GM19099 (cell line): ENCODE data around the gene ATP2B2.

Experiments
- POLR2A ChIP-seq: IDR thresholded peaks from 3 replicates; pipeline ENCODE4 v1.6.1; 2011; ENCODE audit warnings: low read depth; ENCODE audit not compliant: insufficient read length; ENCODE audit errors: extremely low read depth

The ATP2B2 gene

DNA sequence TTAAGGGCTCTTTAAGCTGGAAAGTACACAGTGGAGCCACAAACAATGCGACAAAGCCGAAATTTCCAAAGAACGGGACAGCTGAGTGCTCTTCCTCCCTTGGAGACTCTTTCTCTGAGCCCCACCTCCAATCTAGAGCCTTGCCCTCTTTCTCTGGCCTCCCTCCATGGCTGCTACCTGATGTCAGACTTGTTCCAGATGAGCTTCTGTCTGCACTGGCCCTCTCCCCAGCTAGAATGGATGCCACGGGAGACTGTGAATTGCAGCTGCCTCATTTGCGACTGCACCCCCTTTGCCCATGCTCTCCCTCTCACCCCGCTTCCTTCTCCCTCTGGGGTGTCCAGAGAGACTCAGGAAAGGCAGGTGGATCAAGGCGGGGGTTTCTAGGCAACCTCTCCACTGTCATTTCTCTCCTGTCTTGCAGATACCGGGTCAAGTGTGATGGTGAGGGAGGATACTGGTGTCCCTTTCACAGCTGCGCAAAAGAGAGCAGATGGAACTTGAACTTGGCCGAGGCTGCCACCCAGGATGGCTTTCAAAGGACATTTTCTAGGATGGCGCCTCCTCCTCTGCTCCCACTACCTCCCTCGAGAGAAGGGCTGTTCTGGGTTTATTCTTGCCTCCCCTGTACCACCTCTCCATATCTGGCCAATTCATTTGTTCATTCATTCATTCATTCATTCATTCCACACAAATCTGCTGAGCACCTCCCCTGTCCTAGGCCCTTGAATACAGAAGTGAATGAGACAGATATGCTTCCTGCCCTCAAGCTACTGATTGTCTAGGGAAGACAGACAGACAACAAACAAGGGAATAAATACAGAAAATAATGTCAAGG lies 12.8 kb downstream of the ATP2B2 start:
- TF ChIP-seq POLR2A: no peak

DNA sequence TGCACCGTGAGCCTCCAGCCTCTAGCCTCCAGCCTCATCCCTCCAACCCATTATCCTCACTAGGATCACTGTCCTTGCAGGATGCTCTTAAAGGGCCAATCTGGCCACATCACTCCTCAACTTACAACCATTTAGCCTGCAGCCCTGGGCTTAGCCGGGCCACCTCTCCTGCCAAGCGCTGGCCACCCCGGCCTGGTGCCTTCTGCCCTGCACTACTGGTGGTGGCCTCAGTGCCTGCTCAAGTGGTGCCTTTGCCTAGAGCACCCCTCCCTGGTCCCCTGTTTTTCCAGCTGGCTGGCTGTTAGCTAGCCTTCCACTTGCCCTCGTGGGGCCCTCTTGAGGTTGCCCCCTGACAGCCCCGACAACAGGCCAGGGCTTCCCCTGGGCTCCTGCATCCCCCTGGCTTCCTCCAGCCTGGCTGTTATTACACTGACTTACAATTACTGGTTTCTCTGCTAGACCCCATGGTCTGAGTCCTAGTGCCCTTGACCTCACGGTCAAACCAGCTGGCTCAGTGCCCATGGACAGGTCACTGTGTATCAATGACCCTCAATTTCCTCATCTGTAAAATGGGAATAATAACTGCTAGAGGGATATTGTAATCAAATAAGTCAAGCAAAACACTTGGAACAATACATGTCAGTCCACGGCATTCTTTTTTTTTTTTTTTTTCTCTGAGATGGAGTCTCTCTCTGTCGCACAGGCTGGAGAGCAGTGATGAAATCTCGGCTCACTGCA lies 15.5 kb downstream of the ATP2B2 start:
- no peak for TF ChIP-seq POLR2A

DNA sequence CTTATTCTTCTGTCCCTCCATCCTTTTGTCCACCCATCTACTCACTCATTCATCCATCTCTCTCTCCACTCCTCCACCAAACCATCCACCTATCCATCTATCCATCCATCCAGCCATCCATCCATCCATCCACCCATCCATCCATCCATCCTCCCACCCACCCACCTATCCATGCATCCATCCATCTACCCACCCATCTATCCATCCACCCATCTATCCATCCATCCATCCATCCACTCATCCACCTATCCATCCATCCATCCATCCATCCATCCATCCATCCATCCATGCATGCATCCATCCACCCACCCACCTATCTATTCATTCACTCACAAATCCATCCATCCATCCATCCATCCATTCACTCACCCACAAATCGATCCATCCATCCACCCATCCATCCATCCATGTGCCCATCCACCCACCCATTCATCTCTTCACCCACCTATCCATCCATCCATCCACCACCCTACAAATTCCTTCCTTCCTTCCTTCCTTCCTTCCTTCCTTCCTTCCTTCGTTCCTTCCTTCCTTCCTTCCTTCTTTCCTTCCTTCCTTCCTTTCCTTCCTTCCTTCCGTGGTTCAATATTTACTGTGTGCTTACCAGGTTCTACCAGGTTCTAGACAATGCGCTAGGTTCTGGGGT lies 17.3 kb downstream of the ATP2B2 start:
- no peak for TF ChIP-seq POLR2A

DNA sequence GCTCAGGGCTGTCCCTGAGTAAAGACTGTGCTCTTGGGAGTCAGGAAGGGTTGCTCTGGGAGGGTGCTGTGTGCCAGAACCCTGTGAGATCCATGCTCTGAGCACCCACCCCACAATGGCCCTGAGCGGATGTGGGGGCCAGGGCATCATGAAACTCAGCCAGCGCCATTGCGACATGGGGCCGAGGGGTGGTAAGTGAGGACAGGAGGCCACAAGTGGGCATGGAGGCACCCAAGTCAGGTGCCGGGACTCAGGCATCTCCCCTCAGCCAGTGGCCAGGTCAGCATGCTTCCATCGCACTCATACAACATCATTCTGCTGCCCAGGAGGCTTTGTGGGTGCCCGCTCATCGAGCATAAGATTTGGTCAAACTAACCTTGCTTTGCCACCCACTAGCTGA lies 19.6 kb downstream of the ATP2B2 start:
- TF ChIP-seq POLR2A: no peak

DNA sequence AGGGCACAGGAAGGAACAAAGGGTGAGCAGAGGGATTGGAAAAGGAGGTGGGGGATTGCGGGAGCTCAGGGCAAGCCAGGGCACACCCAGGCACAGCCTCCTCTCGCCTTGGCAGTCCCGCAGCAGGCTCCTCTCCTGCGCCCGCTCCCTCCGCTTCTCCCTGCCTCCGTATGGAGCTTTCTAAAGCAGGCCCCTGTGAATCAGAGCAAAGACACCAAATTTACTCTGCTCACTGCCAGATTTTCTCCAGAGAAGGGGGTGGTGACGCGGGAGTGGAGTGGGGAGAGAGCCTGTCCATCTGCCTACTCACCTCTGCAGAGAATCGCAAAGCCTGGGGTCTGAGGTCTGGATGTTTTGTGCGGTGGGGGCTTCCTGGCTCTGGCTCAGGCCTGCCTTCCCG lies 20.0 kb downstream of the ATP2B2 start:
- no peak for TF ChIP-seq POLR2A

DNA sequence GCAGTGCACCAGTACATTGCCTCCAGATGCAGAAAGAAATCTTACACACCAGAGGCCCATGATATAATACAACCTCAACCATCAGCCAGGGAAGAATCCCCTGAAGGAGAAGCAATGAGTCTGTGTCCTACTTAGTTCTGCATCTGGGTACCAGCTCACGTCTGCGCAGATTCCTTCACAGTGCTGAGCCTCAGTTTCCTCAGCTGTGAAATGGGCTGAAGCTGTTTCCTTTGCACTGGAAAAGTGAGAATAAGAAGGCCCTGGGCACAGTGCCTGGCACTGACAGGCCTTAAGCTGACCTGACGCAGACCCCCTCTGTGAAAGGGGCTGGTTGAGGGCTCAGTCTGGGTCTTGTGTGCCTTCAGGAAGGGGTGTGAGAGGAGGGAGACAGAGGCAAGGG lies 20.7 kb downstream of the ATP2B2 start:
- no peak for TF ChIP-seq POLR2A

DNA sequence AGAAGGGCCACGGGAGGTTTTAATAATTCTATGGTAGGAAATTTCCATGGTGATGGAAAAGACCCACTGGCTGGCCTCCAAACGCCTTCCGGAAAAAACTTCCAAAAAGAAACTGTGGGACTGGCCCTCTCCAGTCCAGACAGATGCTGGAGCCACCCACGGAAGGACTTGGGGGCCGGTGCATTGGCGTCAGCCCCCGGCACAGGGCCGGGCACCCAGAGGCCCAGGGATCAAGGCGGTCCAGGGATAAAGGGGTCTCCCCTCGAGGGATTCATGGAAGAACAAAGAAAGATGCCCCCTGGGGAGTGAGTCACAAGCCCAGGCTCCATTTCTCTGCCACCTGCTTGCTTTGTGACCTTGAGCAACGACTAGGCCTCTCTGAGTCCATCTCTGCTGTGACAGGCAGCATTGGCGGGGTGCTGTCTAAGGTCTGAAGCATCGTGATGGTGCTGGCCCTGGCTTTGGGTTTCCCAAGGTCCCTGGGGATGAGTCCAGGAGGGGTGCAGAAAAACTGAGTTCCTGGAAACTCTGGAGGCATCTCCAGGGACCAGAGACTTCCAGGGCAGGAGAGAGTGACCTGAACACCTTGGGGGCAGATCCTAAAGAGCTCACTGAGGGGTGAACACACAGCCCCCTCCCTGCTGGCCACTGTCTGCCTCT lies 21.6 kb downstream of the ATP2B2 start:
- TF ChIP-seq POLR2A: no peak

DNA sequence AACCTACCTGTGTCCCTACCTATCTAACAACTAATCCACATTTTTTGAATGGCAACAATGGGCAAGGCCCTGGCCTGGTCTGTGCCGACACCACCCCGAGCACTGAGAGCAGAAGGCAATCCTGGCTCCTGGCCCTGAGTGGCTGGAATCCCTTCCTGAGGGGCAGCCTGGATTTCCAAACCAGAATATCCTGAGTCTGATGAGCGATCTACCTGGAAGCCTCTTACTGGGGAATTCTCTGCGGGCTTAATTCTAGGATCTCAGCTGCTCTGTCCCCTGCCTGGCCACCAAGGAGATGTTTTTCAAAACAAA lies 22.1 kb downstream of the ATP2B2 start:
- no peak for TF ChIP-seq POLR2A

DNA sequence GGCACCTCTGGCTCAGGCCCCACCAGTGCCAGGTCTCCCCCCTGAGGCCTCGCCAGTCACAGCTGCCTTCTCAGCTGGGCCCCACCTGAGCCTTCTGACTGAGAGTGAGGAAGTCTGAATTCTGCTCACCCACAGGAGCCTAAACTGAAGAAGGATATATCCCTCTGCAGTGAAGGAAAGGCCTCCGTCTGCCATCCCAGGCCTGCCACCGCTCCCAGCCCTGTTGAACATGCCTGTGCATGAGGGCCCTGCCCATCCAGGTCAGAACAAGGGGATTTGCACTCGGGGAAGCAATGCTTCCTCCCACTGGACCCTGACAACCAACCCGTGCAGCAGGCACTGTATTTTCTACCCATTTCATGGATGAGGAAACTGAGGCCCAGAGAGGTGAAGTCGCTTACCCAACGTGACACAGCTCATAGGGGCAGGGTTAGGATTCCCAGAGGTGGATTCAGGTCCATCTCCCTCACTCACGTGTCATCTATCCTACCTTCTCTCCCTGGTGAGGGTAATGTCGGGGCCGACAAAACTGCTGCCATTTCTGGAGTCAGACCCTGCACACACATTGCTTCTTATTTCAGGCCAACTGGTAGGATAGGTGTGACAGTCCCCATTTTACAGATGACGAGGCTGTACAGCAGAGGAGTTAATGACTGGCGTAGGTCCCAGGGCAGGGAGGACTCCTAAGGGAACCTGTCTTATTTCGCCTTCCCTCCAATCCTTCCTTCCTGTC lies 22.6 kb downstream of the ATP2B2 start:
- no peak for TF ChIP-seq POLR2A

DNA sequence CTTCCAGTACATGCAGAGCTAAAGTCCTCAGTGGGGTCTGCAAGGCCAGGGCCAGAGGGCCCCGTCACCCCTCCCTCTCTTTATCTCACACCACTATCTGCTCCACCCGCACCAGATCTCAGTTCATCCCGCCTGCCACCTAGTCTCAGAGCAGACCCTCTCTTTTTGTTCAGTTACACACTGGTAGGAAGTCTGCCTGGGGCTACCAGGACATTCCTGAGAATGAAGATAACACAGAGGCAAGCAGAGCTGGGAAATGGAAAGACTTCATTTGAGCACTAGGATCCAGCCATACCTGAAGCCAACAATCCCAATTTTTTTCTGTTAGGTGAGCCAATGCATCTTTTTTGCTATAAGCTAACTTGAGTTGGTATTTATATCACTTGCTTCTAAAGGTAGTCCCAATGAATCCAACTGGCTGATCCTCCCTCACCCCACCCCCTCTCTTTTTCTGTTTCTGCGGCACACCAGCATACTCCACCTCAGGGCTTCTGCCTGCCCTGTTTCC lies 24.5 kb downstream of the ATP2B2 start:
- no peak for TF ChIP-seq POLR2A

DNA sequence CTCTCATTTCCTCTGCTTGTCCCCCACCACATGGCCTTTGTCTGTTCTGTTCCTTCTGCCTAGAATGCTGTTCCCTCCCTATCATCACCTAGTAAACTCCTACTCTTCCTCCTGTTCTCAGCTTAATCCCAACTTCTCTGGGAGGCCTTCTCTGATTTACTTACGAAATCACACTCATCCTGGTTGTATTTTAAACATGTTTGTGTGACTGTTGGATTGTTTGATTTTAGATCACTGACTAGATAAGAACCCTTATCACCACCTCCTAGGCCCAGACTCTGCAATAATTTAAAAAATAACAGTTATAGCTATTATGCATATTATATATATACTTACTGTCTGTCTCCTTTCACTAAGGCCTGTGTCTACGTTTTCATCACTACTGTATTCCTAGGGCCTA lies 26.1 kb downstream of the ATP2B2 start:
- no peak for TF ChIP-seq POLR2A

DNA sequence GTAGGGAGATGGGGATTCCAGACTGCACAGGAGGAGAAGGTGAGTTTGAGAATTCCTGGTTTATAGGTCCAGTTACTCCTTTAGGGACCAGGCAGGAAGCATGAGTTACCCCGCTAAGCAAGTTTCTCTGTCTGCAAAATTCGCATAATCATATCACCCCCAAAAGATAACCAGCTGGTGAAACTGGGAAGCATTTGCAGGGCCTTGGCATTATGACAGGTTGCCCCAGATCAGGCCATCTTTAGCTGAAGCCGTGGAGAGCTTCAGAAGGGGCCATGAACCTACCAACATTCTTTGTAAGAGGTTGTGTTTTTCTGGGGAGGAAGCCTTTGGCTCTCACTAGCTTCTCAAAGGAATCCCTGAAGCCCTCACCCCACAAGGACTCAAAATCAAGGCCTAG lies 29.4 kb downstream of the ATP2B2 start:
- TF ChIP-seq POLR2A: no peak

DNA sequence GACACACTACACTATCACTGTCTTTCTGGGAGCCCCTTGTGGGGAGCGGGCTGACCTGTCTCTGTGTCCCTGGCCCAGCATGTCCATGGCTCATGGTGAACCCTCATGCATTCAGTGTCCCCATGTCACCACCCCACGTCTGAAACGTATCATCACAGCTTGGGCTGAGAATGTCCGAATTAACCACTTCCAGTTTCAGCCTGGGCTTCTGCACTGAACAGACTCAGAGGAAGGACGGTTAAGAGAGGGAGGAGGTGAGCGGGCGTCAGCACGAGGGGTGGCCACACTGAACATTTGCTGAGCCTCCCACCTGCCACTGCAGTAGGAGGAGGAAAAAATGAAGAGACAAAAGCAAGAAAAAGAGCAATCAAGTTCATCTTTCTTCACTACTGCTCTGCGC lies 30.5 kb downstream of the ATP2B2 start:
- no peak for TF ChIP-seq POLR2A

DNA sequence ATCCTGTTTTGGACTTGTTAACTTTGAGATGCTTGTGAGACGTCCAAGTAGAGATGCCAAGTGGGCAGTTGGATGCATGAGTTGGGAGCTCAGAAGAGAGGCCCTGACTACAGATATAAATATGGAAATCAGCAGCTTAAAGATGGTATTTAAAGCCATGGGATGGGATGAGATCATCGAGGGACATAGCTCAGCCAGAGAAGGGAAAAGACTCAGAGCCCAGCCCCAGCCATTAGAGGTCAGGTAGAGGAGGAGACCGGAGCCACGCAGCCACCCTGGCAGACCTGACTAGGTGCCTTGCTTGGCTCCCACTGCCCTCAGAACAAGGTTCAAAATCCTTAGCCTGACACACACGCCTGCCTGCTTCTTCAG lies 31.1 kb downstream of the ATP2B2 start:
- no peak for TF ChIP-seq POLR2A

DNA sequence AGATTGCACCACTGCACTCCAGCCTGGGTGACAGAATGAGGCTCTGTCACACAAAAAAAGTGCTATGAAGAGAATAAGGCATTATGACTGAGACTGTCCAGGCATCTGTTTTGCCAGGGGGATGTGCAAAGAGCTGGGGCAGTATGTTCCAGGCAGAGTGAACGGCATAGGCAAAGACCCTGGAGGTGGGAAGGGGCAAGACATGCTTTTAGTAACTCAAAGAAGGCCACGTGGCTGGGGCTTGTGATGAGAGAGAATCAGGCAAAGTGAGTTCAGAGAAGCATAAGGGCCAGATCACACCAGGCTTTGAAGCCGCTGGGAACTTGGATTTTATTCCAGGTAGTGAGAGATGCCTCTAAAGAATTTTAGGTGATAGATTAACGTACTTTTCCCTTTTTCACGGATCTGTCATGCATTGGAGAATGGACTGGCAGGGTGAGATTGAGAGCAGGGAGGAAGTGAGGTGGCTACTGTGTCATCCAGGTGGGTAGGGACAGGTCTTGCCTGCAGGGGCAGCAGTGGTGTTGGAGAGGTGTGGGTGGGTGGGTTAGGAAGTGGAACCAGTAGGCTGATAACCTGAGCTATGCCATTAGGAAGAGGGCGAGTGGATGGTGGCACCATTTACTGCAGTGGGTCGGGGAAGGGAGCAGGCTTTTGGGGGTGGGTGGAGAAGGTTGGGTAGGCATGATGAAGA lies 31.7 kb downstream of the ATP2B2 start:
- no peak for TF ChIP-seq POLR2A

DNA sequence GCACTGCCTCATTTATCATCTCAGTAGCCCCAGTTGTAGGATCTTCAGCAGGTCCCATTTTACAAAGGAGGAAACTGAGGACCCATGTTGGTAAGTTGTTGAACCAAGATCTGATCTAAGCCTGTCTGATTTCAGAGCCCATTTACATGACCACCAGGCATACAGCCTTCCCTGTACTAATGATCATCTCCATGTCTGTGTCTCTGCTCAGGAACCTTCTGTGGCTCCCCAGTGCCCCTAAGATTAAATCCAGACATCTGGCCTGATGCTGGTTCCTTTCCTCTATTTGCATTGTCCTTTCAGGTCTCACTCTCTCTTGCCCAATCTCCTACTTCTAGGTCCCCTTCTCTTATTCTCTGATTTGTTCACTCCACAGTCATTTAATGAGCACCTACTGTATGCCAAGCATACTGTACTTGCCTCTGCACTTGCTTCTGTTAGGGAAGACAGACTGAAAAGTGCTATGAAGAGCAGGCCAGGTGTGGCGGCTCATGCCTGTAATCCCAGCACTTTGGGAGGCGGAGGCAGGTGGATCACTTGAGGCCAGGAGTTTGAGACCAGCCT lies 32.4 kb downstream of the ATP2B2 start:
- no peak for TF ChIP-seq POLR2A
